ENCODE results near the gene COA3.

DNA sequence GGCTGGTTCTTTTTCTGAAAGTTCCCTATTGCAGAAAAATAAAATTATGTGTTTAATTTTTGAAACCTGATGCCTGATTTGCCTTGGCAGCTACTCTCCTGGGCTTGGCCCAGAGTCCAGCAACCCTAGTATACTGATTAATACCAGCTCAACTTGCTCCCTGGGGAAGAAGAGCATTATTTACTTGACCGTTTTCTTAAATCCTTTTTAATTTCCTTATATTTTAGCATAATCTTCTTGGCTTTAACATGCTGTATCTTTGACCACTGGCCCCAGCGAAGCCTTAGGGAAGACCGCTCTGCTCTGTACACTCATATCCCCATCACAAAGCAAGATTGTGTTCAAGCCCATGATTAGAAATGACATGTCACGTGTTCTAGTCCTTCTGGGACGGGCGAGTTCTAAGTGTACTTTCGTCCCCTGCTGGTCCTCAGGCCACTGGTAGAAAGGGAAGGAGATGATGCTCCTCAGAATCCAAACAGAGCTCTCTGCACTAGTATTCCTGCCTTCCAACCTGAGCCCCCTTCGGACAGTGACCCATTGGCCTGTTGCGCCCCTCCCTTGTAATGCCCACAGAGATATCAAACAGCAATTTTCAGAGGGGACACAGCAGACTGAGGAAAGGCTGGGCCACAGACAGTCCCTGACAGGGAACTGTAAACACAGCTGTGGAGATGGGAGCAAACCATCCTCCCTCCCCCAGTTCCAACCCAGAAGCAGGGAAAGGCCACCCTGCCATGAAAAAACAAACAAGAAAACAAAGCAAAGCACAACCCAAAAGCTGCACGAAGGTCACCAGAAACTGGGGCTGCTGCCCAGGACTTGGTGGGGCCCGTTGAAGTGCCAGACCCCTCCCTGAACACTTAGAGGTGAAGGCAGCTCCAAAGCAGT is 49.4 kb downstream of the COA3 start:
- TF ChIP-seq, protein P1, sequence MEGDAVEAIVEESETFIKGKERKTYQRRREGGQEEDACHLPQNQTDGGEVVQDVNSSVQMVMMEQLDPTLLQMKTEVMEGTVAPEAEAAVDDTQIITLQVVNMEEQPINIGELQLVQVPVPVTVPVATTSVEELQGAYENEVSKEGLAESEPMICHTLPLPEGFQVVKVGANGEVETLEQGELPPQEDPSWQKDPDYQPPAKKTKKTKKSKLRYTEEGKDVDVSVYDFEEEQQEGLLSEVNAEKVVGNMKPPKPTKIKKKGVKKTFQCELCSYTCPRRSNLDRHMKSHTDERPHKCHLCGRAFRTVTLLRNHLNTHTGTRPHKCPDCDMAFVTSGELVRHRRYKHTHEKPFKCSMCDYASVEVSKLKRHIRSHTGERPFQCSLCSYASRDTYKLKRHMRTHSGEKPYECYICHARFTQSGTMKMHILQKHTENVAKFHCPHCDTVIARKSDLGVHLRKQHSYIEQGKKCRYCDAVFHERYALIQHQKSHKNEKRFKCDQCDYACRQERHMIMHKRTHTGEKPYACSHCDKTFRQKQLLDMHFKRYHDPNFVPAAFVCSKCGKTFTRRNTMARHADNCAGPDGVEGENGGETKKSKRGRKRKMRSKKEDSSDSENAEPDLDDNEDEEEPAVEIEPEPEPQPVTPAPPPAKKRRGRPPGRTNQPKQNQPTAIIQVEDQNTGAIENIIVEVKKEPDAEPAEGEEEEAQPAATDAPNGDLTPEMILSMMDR (IDR thresholded peaks at IDR 0.05; ENCODE audit: insufficient read depth, low read length) = no peak
- TF ChIP-seq POLR2AphosphoS5 (IDR thresholded peaks at IDR 0.05; ENCODE audit: low read depth) = no peak
